ENCODE data around the gene ARL4C. TPM values are rescaled to one million over a fixed set of nuclear protein-coding genes. Genes with fewer than 3 reads are reported as not detected.
A peak's percentile ranks its signal among the peaks of the same experiment; 100 is the strongest.

The ARL4C gene
- total RNA-seq (2021) (51.3 TPM in 2 replicates), Bru-seq, nascent RNA (percentile 97 among the genes with signal in this experiment), BruChase-seq, experiment 1, labeled RNA remaining after a 2-hour chase (percentile 100 among the genes with signal in this experiment), BruChase-seq, experiment 2, labeled RNA remaining after a 6-hour chase (percentile 97 among the genes with signal in this experiment)
- long read RNA-seq, full-length matches to known transcripts = 183 of 187 reads
- long read RNA-seq, partial matches to known transcripts = 0 of 187 reads
- long read RNA-seq, other reads (novel, unspliced or antisense) = 4 of 187 reads

- peaks cover 44% of the 10 kb centered on the region for H3K79me2 ChIP-seq (ENCODE audit: low read depth)
- ChIA-PET POLR2A (ENCODE audit: unreplicated experiment) (interaction anchor here (0.5 to 1.9 kb wide), 15 partner anchors 43 to 515 kb away, joined by 3 to 31 read pairs (median 4); no protein-coding TSS in a partner anchor), CTCF (interaction anchor here (0.6 to 2.5 kb wide), 6 partner anchors 12 to 620 kb away, joined by 3 to 6 read pairs (median 4); no protein-coding TSS in a partner anchor)
- no peaks in the 10 kb centered on the region for H3K27me3 ChIP-seq (ENCODE audit: insufficient read depth, low read depth)
- H3K4me3 ChIP-seq = peak within 1 kb of the TSS; percentile 91
- intact Hi-C loops (cut with micrococcal nuclease; ENCODE audit: unreplicated experiment) = loop anchor here (1.0 to 5.0 kb wide), 2 partner anchors 239 to 645 kb away; partner anchors contain the start of gene HJURP
- peaks cover 13% of the 10 kb centered on the region; the same call in 1 of the 2 replicates for H3F3A ChIP-seq (ENCODE audit: insufficient read depth, low read depth)
- H3K27ac ChIP-seq = peak within 1 kb of the TSS; percentile 48
- H4K20me1 ChIP-seq (ENCODE audit: insufficient read depth) = peaks cover 27% of the 10 kb centered on the region
- TF ChIP-seq EZH2 (IDR thresholded peaks at IDR 0.05; ENCODE audit: low read depth) = no peak
- TF ChIP-seq CTCF (conservative IDR thresholded peaks at IDR 0.05) = no peak
- peak in 1 of 2 experiments; percentile 79 for DNase-seq
- no peaks in the 10 kb centered on the region for H3K9me3 ChIP-seq (ENCODE audit: insufficient read depth, low read depth)
- H3K4me1 ChIP-seq (replicated peaks; ENCODE audit: insufficient read depth) = peaks cover 23% of the 10 kb centered on the region
- peak within 1 kb of the TSS; percentile 83 for H3K4me2 ChIP-seq
- H3K36me3 ChIP-seq (ENCODE audit: low read depth) = peaks cover 18% of the 10 kb centered on the region; the same call in 1 of the 2 replicates
- H3K9me2 ChIP-seq (ENCODE audit: insufficient read depth) = no peaks in the 10 kb centered on the region
- peak within 1 kb of the TSS; percentile 83 for H2AFZ ChIP-seq
- BruUV-seq (replicated peaks) = no TSS peak
Measured at GRCh38 chr2:234496835-234497593, at the start of gene ARL4C. TSS of gene ARL4C (minus strand) at chr2:234497081. CDS start at chr2:234496586, 495 bp downstream.

- no peaks in the 10 kb centered on the region for H3K36me3 ChIP-seq (ENCODE audit: low read depth)
- no peak overlapping the region for H2AFZ ChIP-seq
Measured at GRCh38 chr2:234544659-234545611, 48.1 kb upstream of the ARL4C start.

More at GRCh38 chr2:234544659-234545611, 48.1 kb upstream of the ARL4C start:
- H3K9me2 ChIP-seq (ENCODE audit: insufficient read depth) = no peaks in the 10 kb centered on the region
- H3K4me2 ChIP-seq = peak overlapping the region; percentile 66
- DNase-seq = peak; percentile 66 to 83
- CTCF ChIA-PET = interaction anchor here (0.5 to 1.5 kb wide), 27 partner anchors 10 to 1720 kb away, joined by 3 to 15 read pairs (median 4); partner anchors contain the start of gene ARL4C
- no peak overlapping the region for H3K4me3 ChIP-seq
- H3F3A ChIP-seq (ENCODE audit: insufficient read depth, low read depth) = no peaks in the 10 kb centered on the region
- H3K27ac ChIP-seq = no peak overlapping the region
- TF ChIP-seq EZH2 (IDR thresholded peaks at IDR 0.05; ENCODE audit: low read depth) (no peak), CTCF (conservative IDR thresholded peaks at IDR 0.05) (peak; percentile 98)
- BruUV-seq (replicated peaks) = no TSS peak
- H3K27me3 ChIP-seq (ENCODE audit: insufficient read depth, low read depth) = no peaks in the 10 kb centered on the region
- no peaks in the 10 kb centered on the region for H3K79me2 ChIP-seq (ENCODE audit: low read depth)
- intact Hi-C loops (cut with micrococcal nuclease; ENCODE audit: unreplicated experiment) = loop anchor here (1.0 to 2.0 kb wide), 5 partner anchors 286 to 687 kb away; no protein-coding TSS in a partner anchor
- H3K9me3 ChIP-seq (ENCODE audit: insufficient read depth, low read depth) = no peaks in the 10 kb centered on the region
- H3K4me1 ChIP-seq (replicated peaks; ENCODE audit: insufficient read depth) = peaks cover 4% of the 10 kb centered on the region; the same call in 1 of the 2 replicates
- no peaks in the 10 kb centered on the region for H4K20me1 ChIP-seq (ENCODE audit: insufficient read depth)
- POLR2A ChIA-PET (ENCODE audit: unreplicated experiment) = interaction anchor here (0.6 to 1.0 kb wide), 4 partner anchors 302 to 1321 kb away, joined by 3 to 10 read pairs (median 6); no protein-coding TSS in a partner anchor
